ENCODE measurements around the gene PRAC1.
A peak's percentile ranks its signal among the peaks of the same experiment; 100 is the strongest.
"Not testable (repeated sequence)": the region's sequence is repeated elsewhere in the genome, so short reads cannot be mapped to it uniquely, and the experiment has no call there.

The PRAC1 gene

GRCh38 chr17:48716549-48716948, 5.8 kb downstream of the PRAC1 start:
- H3K4me3 Mint-ChIP-seq; H3K27ac Mint-ChIP-seq; H3K4me1 Mint-ChIP-seq; ATAC-seq (ENCODE audit: low read depth); H3K9me3 Mint-ChIP-seq; H3K36me3 Mint-ChIP-seq; DNase-seq (ENCODE audit: low spot score in 2 of 2): not testable (repeated sequence)
- peaks cover 23% of the 10 kb centered on the region for H3K27me3 Mint-ChIP-seq

GRCh38 chr17:48715496-48716399, 6.6 kb downstream of the PRAC1 start:
- H3K4me1 Mint-ChIP-seq: no peaks in the 10 kb centered on the region

GRCh38 chr17:48711128-48711527, 11.2 kb downstream of the PRAC1 start:
- ATAC-seq (ENCODE audit: low read depth): no peak

More at GRCh38 chr17:48715496-48716399, 6.6 kb downstream of the PRAC1 start:
- Mint-ChIP-seq H3K27me3 (peaks cover 19% of the 10 kb centered on the region), H3K4me3 (no peak overlapping the region), H3K9me3 (peaks cover 2% of the 10 kb centered on the region), H3K27ac (no peak overlapping the region), H3K36me3 (peaks cover 1% of the 10 kb centered on the region)
- ATAC-seq (ENCODE audit: low read depth) (no peak), DNase-seq (ENCODE audit: low spot score in 2 of 2) (no peak)

DNA sequence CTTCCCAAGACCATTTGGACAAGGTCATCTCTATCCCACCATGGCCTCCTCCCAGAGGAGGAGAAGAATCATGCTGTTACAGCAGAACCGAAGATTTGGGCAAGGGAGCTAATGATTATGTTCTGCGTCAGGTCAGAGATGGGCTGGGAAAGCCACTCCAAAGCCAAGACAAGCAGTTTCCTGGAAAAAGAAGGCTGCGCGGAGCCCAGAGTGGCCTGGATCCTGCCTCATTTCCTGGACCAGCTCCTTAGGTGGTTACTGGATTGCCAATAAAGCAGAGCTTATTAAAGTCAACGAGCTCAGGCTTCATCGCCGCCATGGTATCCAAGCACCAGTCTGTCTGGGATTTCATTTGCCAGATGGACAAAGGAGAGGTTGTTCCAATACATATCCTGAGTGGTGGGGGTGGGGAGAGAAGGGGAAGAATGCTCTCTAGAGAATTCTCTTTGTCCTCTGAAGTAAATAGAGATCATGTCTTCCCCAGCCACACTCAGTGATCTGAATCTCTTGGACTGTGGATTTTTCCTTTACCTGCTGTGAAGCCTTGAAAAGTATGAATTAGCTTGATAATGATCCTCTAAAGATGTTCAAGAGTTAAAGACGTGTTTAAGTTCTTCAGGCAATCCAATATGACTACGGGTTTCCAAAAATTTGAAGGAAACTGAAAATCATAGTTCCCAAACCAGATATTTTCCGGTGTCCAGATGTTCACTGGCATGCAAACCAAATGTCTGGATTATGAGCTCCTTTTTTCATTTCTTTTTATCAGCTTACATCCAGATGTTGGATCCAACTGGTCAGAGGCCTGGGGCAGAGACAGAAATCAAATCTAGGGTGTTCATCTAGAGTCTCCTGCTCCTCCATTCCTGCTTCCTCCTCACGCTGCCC, 17.7 kb downstream of the PRAC1 start:
- DNase-seq (ENCODE audit: low spot score in 2 of 2) (no peak), ATAC-seq (ENCODE audit: low read depth) (no peak)
- Mint-ChIP-seq H3K36me3 (no peaks in the 10 kb centered on the region), H3K27me3 (peaks cover 31% of the 10 kb centered on the region), H3K4me1 (no peaks in the 10 kb centered on the region), H3K4me3 (no peak overlapping the region), H3K27ac (no peak overlapping the region), H3K9me3 (no peaks in the 10 kb centered on the region)

More at GRCh38 chr17:48711128-48711527, 11.2 kb downstream of the PRAC1 start:
- Mint-ChIP-seq H3K27me3 (peaks cover 17% of the 10 kb centered on the region), H3K4me1 (no peaks in the 10 kb centered on the region), H3K9me3 (no peaks in the 10 kb centered on the region), H3K27ac (no peak overlapping the region), H3K36me3 (no peaks in the 10 kb centered on the region), H3K4me3 (no peak overlapping the region)
- no peak for DNase-seq (ENCODE audit: low spot score in 2 of 2)

- Mint-ChIP-seq H3K4me1 (no peaks in the 10 kb centered on the region), H3K9me3 (no peaks in the 10 kb centered on the region), H3K36me3 (no peaks in the 10 kb centered on the region), H3K4me3 (no peak overlapping the region), H3K27me3 (peaks cover 27% of the 10 kb centered on the region), H3K27ac (no peak overlapping the region)
- DNase-seq (ENCODE audit: low spot score in 2 of 2): no peak
- ATAC-seq (ENCODE audit: low read depth): no peak
Measured at GRCh38 chr17:48701864-48702532, 20.3 kb downstream of the PRAC1 start.

- peaks cover 3% of the 10 kb centered on the region for H3K9me3 Mint-ChIP-seq
- no peak for DNase-seq (ENCODE audit: low spot score in 2 of 2)
- no peak overlapping the region for H3K27ac Mint-ChIP-seq
- no peaks in the 10 kb centered on the region for H3K4me1 Mint-ChIP-seq
- no peak for ATAC-seq (ENCODE audit: low read depth)
- peaks cover 3% of the 10 kb centered on the region for H3K36me3 Mint-ChIP-seq
- H3K27me3 Mint-ChIP-seq: peaks cover 10% of the 10 kb centered on the region
- no peak overlapping the region for H3K4me3 Mint-ChIP-seq
Measured at GRCh38 chr17:48693178-48693577, 29.1 kb downstream of the PRAC1 start.

DNA sequence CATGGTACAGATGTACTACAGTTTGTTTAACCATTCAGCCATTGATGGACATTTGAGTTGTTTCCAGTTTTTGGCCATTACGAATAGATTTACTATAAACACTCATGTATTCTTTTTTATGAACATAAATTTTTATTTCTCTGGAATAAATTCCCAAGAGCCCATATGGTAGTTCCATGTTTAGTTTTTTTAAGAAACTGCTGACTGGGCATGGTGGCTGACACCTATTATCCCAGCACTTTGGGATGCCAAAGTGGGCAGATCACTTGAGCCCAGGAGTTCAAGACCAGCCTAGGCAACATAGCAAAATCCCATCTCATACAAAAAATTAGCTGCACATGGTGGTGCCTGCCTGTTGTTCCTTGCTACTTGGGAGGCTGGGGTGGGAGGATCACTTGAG, 30.3 kb downstream of the PRAC1 start:
- Mint-ChIP-seq H3K36me3 (peaks cover 3% of the 10 kb centered on the region), H3K27me3 (peaks cover 8% of the 10 kb centered on the region), H3K27ac (no peak overlapping the region), H3K4me3 (no peak overlapping the region), H3K4me1 (no peaks in the 10 kb centered on the region), H3K9me3 (peaks cover 3% of the 10 kb centered on the region)
- ATAC-seq (ENCODE audit: low read depth): no peak
- no peak for DNase-seq (ENCODE audit: low spot score in 2 of 2)

DNA sequence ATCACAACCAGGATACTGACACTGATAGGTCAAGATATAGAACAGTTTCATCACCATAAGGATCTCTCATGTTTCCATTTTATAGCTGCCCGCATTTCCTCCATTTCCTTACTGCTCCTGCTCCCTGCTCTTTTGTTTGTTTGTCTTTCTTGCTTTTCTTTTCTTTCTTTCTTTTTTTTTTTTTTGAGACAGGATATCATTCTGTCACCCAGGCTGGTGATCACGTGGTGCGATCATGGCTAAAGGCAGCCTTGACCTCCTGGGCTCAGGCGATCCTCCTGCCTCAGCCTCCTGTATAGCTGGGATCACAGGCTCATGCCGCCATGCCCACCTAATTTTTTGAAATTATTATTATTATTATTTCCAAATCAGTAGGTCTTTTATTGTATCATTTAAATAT, 31.7 kb downstream of the PRAC1 start:
- Mint-ChIP-seq H3K36me3 (peaks cover 3% of the 10 kb centered on the region), H3K27ac (no peak overlapping the region), H3K4me3 (no peak overlapping the region), H3K9me3 (peaks cover 3% of the 10 kb centered on the region), H3K4me1 (no peaks in the 10 kb centered on the region), H3K27me3 (peaks cover 3% of the 10 kb centered on the region)
- ATAC-seq (ENCODE audit: low read depth): no peak
- DNase-seq (ENCODE audit: low spot score in 2 of 2): no peak

DNA sequence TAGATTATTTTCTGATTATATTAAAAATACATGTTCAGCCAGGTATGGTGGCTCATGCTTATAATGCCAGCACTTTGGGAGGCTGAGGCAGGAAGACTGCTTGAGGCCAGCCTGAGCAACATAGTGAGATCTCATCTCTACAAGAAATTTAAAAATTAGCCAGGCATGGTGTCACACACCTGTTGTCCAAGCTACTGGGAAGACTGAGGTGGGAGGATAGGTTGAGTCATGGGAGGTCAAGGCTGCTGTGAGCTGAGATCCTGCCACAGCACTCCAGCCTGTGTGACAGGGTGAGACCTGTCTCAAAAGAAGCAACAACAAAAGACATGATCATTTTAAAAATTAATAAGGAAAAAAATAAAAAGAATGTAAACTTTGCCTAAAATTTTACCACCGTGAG, 40.7 kb downstream of the PRAC1 start:
- Mint-ChIP-seq H3K4me3 (no peak overlapping the region), H3K9me3 (no peaks in the 10 kb centered on the region), H3K36me3 (no peaks in the 10 kb centered on the region), H3K27ac (no peak overlapping the region), H3K27me3 (peaks cover 13% of the 10 kb centered on the region), H3K4me1 (no peaks in the 10 kb centered on the region)
- ATAC-seq (ENCODE audit: low read depth) (no peak), DNase-seq (ENCODE audit: low spot score in 2 of 2) (no peak)

DNA sequence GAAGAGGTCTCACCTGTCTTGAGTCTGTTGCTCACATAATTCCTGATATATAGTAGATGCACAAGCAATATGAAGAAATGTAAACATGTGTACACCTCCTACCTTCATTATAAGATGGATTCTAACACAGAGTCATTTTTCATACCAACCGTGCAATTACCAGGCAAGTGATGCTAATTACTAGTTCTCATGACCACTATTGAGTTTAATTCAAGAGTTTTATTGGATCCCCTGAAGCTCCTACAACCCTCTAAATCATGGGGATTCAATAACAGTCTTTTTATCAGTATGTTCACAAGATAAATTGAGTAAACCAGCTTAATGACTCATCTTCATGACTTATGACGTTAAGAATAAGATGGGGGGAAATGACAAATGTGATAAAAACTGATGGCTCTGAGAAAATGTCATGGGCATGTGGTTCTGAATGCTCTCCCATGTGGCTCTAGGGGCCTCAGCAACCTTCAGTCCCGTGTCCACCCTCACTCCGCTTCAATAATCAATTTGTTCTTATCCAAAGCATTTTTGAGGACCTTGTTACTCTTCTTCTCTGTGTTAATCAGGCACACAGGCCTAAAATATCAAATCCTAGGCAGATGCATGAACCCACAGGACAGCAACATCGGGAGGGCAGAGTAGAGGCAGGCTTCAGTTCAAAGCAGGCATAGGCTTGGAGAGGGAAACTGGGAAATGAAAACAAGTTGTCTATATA, 42.8 kb downstream of the PRAC1 start:
- DNase-seq (ENCODE audit: low spot score in 2 of 2): no peak
- ATAC-seq (ENCODE audit: low read depth): no peak
- Mint-ChIP-seq H3K9me3 (no peaks in the 10 kb centered on the region), H3K27me3 (peaks cover 13% of the 10 kb centered on the region), H3K36me3 (no peaks in the 10 kb centered on the region), H3K27ac (no peak overlapping the region), H3K4me3 (no peak overlapping the region), H3K4me1 (no peaks in the 10 kb centered on the region)

- Mint-ChIP-seq H3K36me3 (no peaks in the 10 kb centered on the region), H3K27me3 (peaks cover 13% of the 10 kb centered on the region), H3K4me1 (no peaks in the 10 kb centered on the region), H3K27ac (no peak overlapping the region), H3K4me3 (no peak overlapping the region), H3K9me3 (no peaks in the 10 kb centered on the region)
- ATAC-seq (ENCODE audit: low read depth) (peak; percentile 96), DNase-seq (ENCODE audit: low spot score in 2 of 2) (peak; percentile 68 to 81)
Measured at GRCh38 chr17:48678141-48678971, 44.0 kb downstream of the PRAC1 start.

- Mint-ChIP-seq H3K27ac (no peak overlapping the region), H3K4me1 (no peaks in the 10 kb centered on the region), H3K9me3 (no peaks in the 10 kb centered on the region), H3K27me3 (peaks cover 13% of the 10 kb centered on the region), H3K4me3 (no peak overlapping the region), H3K36me3 (no peaks in the 10 kb centered on the region)
- no peak for DNase-seq (ENCODE audit: low spot score in 2 of 2)
- no peak for ATAC-seq (ENCODE audit: low read depth)
Measured at GRCh38 chr17:48676963-48677558, 45.3 kb downstream of the PRAC1 start.

Data from memory B cell (primary cell).